ENCODE data around the gene DDN.

The DDN gene

DNA sequence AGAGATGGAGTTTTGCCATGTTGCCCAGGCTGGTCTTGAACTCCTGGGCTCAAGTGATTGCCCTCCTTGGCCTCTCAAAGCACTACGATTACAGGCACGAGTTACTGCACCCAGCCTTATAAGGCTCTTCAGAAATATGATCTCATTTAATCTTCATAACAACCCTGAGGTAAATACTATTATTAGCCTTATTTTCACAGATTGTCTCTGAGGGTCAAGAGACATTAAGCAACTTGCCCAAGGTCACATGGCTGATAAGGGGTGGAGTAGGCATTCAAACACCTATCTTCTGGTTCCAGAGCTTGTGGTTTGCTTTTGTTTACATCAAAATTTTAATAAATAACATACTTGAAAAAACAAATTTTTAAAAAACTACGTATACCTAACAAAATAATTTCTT is 14.3 kb upstream of the DDN start:
- no peak for DNase-seq (ENCODE audit: low read depth)
- no peak overlapping the region for H3K4me3 ChIP-seq (ENCODE audit: low read length)
- TF ChIP-seq, protein P1, sequence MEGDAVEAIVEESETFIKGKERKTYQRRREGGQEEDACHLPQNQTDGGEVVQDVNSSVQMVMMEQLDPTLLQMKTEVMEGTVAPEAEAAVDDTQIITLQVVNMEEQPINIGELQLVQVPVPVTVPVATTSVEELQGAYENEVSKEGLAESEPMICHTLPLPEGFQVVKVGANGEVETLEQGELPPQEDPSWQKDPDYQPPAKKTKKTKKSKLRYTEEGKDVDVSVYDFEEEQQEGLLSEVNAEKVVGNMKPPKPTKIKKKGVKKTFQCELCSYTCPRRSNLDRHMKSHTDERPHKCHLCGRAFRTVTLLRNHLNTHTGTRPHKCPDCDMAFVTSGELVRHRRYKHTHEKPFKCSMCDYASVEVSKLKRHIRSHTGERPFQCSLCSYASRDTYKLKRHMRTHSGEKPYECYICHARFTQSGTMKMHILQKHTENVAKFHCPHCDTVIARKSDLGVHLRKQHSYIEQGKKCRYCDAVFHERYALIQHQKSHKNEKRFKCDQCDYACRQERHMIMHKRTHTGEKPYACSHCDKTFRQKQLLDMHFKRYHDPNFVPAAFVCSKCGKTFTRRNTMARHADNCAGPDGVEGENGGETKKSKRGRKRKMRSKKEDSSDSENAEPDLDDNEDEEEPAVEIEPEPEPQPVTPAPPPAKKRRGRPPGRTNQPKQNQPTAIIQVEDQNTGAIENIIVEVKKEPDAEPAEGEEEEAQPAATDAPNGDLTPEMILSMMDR (conservative IDR thresholded peaks at IDR 0.05; ENCODE audit: low read depth, low read length): no peak

DNA sequence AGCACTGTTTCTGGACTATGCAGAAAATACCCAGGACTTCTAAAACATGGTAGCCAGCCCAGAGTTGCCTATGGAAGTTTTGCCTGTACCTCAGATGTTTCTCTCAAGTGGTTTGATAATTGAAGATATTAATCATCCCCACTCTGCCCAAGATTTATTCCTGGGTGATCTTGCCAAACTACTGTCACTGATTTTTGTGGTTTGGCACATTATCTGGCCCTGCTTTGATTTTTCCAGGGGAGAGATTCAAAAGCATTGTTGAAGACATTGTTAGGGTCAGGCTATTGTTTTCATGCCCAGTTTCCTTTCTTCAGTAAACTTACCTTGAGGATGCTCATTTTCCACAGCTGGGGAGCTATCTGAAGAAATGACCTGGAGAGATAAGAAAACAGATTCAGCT is 13.6 kb upstream of the DDN start:
- TF ChIP-seq, protein P1 (conservative IDR thresholded peaks at IDR 0.05; ENCODE audit: low read depth, low read length): no peak
- H3K4me3 ChIP-seq (ENCODE audit: low read length): no peak overlapping the region
- no peak for DNase-seq (ENCODE audit: low read depth)

DNA sequence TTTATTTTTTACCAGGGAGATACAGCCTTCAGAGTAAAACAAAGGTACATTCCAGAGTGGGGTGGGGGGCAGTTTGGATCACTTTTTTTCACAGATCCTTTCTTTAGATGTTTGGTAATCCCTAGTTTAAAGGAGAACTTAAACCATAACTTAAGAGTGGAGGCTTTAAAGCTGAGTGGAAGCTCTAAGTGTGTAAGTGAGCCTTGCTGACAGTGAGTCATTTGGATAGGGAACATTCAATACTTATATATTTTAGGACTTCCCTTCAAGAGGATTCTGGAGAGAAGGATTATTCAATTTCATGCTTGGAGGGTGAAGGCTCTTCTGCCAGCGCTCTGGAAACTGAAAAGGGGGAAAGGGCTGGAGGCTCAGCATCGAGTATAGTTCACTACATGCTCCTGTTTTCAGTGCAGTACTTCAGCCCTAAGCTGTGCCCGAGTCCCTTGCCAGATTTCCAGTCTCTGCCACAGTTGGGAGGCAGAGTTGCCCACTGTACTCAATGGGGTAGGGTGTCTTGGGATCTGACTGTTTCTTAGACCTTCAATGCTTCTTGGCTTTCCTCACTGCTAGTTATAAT is 11.0 kb upstream of the DDN start:
- DNase-seq (ENCODE audit: low read depth): no peak
- no peak overlapping the region for H3K4me3 ChIP-seq (ENCODE audit: low read length)
- TF ChIP-seq, protein P1 (conservative IDR thresholded peaks at IDR 0.05; ENCODE audit: low read depth, low read length): no peak

DNA sequence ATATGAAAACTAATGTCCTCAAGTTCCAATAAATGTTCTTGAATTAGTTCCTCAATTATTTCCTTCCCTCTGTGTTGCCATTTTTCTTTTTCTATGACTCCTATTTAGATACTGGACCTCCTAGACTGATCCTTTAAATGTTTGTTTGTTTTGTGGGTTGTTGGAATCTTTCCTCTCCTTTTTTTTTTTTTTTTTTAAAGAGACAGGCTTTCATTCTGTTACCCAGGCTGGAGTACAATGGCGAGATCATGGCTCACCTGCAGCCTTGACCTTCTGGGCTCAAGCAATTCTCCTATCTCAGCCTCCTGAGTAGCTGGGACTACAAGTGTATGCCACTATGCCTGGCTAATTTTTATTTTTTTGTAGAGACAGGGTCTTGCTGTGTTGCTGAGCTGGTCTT is 9.8 kb upstream of the DDN start:
- TF ChIP-seq, protein P1 (conservative IDR thresholded peaks at IDR 0.05; ENCODE audit: low read depth, low read length): no peak
- no peak for DNase-seq (ENCODE audit: low read depth)
- H3K4me3 ChIP-seq (ENCODE audit: low read length): no peak overlapping the region

DNA sequence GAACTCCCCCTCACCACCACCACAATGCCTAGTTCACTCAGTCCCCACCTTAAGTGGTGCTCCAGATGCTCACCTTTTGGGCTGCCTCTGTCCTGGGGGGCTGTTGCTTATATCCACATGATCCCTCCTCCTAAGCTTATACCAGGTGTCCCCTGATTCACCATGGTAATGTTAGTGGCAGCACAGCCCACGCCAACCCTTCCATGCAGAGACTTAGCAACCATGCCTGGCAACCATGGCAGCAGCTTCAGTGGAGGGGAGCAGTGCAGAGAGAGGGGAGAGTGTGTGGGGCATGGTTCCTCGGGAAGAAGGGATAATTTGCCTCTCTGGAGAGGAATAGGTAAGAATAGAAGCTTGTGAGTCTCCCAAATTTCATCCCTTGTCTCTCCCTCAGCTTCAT is 1.2 kb upstream of the DDN start:
- TF ChIP-seq, protein P1 (conservative IDR thresholded peaks at IDR 0.05; ENCODE audit: low read depth, low read length): no peak
- DNase-seq (ENCODE audit: low read depth): no peak
- no peak overlapping the region for H3K4me3 ChIP-seq (ENCODE audit: low read length)

DNA sequence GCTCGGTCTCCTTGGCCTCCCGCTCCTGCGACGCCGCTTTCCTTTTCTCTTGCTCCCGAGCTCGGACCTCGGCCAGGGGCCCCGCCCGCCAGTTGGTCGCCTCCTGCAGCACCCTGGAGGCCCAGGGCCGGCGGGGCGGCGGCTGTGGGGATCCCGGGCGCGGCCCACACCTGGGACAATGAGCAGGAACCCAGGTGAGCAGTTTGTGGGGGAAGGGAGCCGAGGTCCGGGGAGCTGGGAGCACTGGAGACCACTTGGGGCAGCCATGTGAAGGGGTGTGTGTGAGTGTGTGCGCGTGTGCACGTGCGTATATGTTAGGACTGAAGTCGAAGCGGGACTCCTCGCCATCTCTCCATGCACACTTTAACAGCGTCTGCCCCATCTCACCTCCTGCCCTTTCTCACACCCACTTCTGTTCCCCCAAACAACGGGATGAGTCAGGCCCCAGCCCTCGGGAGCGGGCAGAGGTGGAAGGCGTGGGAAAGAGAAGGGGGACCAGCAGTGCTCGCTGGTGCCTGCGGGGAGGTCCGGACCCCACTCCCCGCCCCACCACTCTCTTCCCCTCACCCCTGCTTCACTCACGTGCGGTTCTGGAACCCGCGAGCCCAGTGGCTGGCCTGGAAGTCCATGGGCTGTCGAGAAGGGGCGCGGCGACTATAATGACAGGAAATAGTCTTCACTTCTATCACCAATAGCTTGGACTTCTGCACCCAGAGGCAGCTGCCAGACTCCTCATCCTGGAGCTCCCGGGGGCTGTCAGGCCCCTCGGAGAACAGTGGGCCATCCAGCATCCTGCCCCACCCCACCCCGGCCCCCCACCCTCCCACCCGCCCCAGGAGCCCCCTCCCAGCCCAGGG is 450 bp downstream of the DDN start:
- DNase-seq (ENCODE audit: low read depth): no peak
- peak overlapping the region; percentile 23 for H3K4me3 ChIP-seq (ENCODE audit: low read length)
- TF ChIP-seq, protein P1 (conservative IDR thresholded peaks at IDR 0.05; ENCODE audit: low read depth, low read length): no peak
